CD14-positive monocyte (primary cell): ENCODE results near the gene OR13C8. TPM values are rescaled to one million over a fixed set of nuclear protein-coding genes. Genes with fewer than 3 reads are reported as not detected.

ENCODE experiments used
- DNase-seq, 3 donors: peaks; one replicate each; pipeline ENCODE4 v3.0.0-alpha.2; 2011 to 2022
- H2AFZ ChIP-seq: 2 replicates; pipeline ENCODE4 v1.6.0; 2012; ENCODE audit warnings: mild to moderate bottlenecking, low read depth, low read length, inconsistent platforms; ENCODE audit not compliant: insufficient read depth, poor library complexity, severe bottlenecking
- H3K27ac ChIP-seq, 2 donors: 1 replicate in 1 of 2; 2 replicates in 1 of 2; pipeline ENCODE4 v1.5.1; 2012 to 2013; ENCODE audit warnings: low read length in 2 of 2, control low read depth in 1 of 2, inconsistent platforms in 1 of 2, low read depth in 1 of 2, mild to moderate bottlenecking in 1 of 2
- H3K27me3 ChIP-seq, 2 donors: one replicate each; pipeline versions ENCODE4 v1.6.0 to v1.6.1; 2011 to 2013; ENCODE audit warnings: low read length in 2 of 2; ENCODE audit not compliant: control insufficient read depth in 2 of 2, insufficient read depth in 2 of 2
- H3K36me3 ChIP-seq, 2 donors: replicated peaks in 1 of 2; 1 replicate in 1 of 2; 2 replicates in 1 of 2; pipeline versions ENCODE4 v1.5.1 to v1.6.1; 2012 to 2013; ENCODE audit warnings: low read length in 2 of 2, control low read depth in 1 of 2, inconsistent platforms in 1 of 2, mild to moderate bottlenecking in 1 of 2; ENCODE audit not compliant: insufficient read depth in 2 of 2, control insufficient read depth in 1 of 2
- H3K4me1 ChIP-seq, 2 donors: 1 replicate in 1 of 2; 2 replicates in 1 of 2; pipeline versions ENCODE4 v1.5.1 to v1.6.1; 2012 to 2013; ENCODE audit warnings: low read length in 2 of 2, control low read depth in 1 of 2, inconsistent platforms in 1 of 2, mild to moderate bottlenecking in 1 of 2, moderate library complexity in 1 of 2; ENCODE audit not compliant: insufficient read depth in 2 of 2, control insufficient read depth in 1 of 2
- H3K4me2 ChIP-seq: replicated peaks from 2 replicates; pipeline ENCODE3; 2012; ENCODE audit warnings: low read length, moderate library complexity, mild to moderate bottlenecking; ENCODE audit not compliant: poor library complexity, severe bottlenecking; ENCODE audit errors: extremely low read depth
- H3K4me3 ChIP-seq, 3 experiments: fragments of 200-600 bp in 1 of 3; sonication (generic) in 1 of 3; replicated peaks in 1 of 3; 1 replicate in 2 of 3; 2 replicates in 1 of 3; pipeline ENCODE4 v1.5.1; 2011 to 2013; ENCODE audit warnings: low read length in 3 of 3, mild to moderate bottlenecking in 3 of 3, control low read depth in 2 of 3, low read depth in 2 of 3, inconsistent platforms in 1 of 3, moderate library complexity in 1 of 3
- H3K79me2 ChIP-seq: 2 replicates; pipeline ENCODE4 v1.6.0; 2012; ENCODE audit warnings: mild to moderate bottlenecking, control low read depth, inconsistent platforms, low read length, moderate library complexity; ENCODE audit not compliant: insufficient read depth
- H3K9ac ChIP-seq: 2 replicates; pipeline ENCODE4 v1.6.0; 2017; ENCODE audit warnings: low read length, mild to moderate bottlenecking; ENCODE audit not compliant: insufficient read depth, poor library complexity, severe bottlenecking
- H3K9me3 ChIP-seq, 2 donors: replicated peaks in 1 of 2; 1 replicate in 1 of 2; 2 replicates in 1 of 2; pipeline versions ENCODE4 v1.5.1 to v1.6.1; 2012 to 2013; ENCODE audit warnings: low read length in 2 of 2, control low read depth in 1 of 2; ENCODE audit not compliant: control insufficient read depth in 1 of 2, insufficient read depth in 1 of 2
- H4K20me1 ChIP-seq: 2 replicates; pipeline ENCODE4 v1.6.0; 2012; ENCODE audit warnings: mild to moderate bottlenecking, low read length, control low read depth, moderate library complexity; ENCODE audit not compliant: insufficient read depth
- H3K27ac Mint-ChIP-seq, 7 donors: one replicate each; pipeline ENCODE4 v1.8.0; 2020; ENCODE audit warnings: mild to moderate bottlenecking in 7 of 7, mixed read lengths in 7 of 7, moderate library complexity in 6 of 7, inconsistent platforms in 2 of 7
- H3K27me3 Mint-ChIP-seq, 3 donors: one replicate each; pipeline ENCODE4 v1.8.0; 2021 to 2022; ENCODE audit warnings: low read depth in 3 of 3, mild to moderate bottlenecking in 3 of 3, mixed read lengths in 3 of 3, moderate library complexity in 3 of 3, inconsistent platforms in 1 of 3
- H3K36me3 Mint-ChIP-seq, 2 donors: one replicate each; pipeline ENCODE4 v1.8.0; 2020; ENCODE audit warnings: mixed read lengths in 2 of 2, inconsistent platforms in 1 of 2, mild to moderate bottlenecking in 1 of 2
- H3K4me1 Mint-ChIP-seq: one replicate; pipeline ENCODE4 v1.8.0; 2020; ENCODE audit warnings: mild to moderate bottlenecking, mixed read lengths
- H3K4me3 Mint-ChIP-seq, 2 donors: one replicate each; pipeline ENCODE4 v1.8.0; 2020; ENCODE audit warnings: mild to moderate bottlenecking in 2 of 2, mixed read lengths in 2 of 2, moderate library complexity in 1 of 2
- H3K9me3 Mint-ChIP-seq, 7 donors: one replicate each; pipeline ENCODE4 v1.8.0; 2020 to 2022; ENCODE audit warnings: mixed read lengths in 7 of 7, mild to moderate bottlenecking in 6 of 7, moderate library complexity in 6 of 7, inconsistent platforms in 2 of 7
- WGBS: methylation state at CpG from one replicate; pipeline ENCODE4 v1.1.5; 2013; ENCODE audit warnings: missing lambda C conversion rate; ENCODE audit not compliant: insufficient coverage; 5-methylcytosine and 5-hydroxymethylcytosine counted together
- intact Hi-C, 2 donors: fragments of 100-400 bp; cut with micrococcal nuclease; formaldehyde crosslinking; loops; one replicate each; pipeline versions ENCODE4 v1.15.0 to v1.15.1; 2023
- polyA plus RNA-seq, 3 donors: library from polyadenylated mRNA; depleted of rRNA in 1 of 3; unstranded in 2 of 3; stranded (reverse) in 1 of 3; fragments of 300-500 nt in 2 of 3; fragments of >200 nt in 1 of 3; fragmentation: Illumina TruSeq in 2 of 3; gene quantifications; 1 replicate in 2 of 3; 2 replicates in 1 of 3; pipeline ENCODE4 v1.2.3, GENCODE V29; 2012 to 2021
- TF ChIP-seq, protein P1 (sequence below): fragments of 200-600 bp; IDR thresholded peaks from one replicate; pipeline ENCODE4 v1.8.0; 2022; ENCODE audit warnings: antibody characterized with exemption, mild to moderate bottlenecking

Gene OR13C8
- polyA plus RNA-seq, 3 donors = not detected

DNA sequence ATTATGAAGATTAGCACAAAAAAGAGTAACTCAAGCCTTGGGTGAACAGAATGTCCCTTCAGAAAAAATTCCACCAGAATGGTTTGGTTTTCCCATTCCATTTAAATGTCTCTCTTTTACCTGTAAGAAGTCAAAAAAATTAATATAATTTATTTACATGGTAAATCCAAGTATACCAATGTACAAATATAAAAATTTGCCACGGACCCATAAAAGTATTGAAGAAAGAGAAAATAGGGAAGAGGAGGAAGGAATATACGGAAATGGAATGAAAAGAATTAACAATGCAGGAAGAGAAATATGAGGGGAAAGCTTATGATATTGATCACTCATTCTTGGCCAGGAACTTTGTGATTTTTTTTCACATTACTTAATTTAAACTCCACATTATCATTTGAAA, 49.1 kb downstream of the OR13C8 start, which contains the start of gene OR13C9:
OR13C9 (minus strand) TSS at position 101 of the 400 bp plus-strand sequence; CDS start at position 101, 0 bp downstream.
- no peak within 1 kb of the TSS for H3K9ac ChIP-seq
- H3K36me3 Mint-ChIP-seq = no peaks in the 10 kb centered on the region
- H3K9me3 Mint-ChIP-seq = peaks cover 0 to 3% (median 0%) of the 10 kb centered on the region in 7 donors
- peaks cover 0 to 2% (median 0%) of the 10 kb centered on the region in 3 donors for H3K27me3 Mint-ChIP-seq
- no peak within 1 kb of the TSS for H3K4me3 Mint-ChIP-seq
- no peak within 1 kb of the TSS for H3K4me2 ChIP-seq
- no peaks in the 10 kb centered on the region for H3K36me3 ChIP-seq
- no peaks in the 10 kb centered on the region for H3K9me3 ChIP-seq
- H3K27me3 ChIP-seq = no peaks in the 10 kb centered on the region
- no peak for DNase-seq
- no CpG with 5 or more reads among the region's 2 CpGs for WGBS
- no peak within 1 kb of the TSS for H2AFZ ChIP-seq
- TF ChIP-seq, protein P1, sequence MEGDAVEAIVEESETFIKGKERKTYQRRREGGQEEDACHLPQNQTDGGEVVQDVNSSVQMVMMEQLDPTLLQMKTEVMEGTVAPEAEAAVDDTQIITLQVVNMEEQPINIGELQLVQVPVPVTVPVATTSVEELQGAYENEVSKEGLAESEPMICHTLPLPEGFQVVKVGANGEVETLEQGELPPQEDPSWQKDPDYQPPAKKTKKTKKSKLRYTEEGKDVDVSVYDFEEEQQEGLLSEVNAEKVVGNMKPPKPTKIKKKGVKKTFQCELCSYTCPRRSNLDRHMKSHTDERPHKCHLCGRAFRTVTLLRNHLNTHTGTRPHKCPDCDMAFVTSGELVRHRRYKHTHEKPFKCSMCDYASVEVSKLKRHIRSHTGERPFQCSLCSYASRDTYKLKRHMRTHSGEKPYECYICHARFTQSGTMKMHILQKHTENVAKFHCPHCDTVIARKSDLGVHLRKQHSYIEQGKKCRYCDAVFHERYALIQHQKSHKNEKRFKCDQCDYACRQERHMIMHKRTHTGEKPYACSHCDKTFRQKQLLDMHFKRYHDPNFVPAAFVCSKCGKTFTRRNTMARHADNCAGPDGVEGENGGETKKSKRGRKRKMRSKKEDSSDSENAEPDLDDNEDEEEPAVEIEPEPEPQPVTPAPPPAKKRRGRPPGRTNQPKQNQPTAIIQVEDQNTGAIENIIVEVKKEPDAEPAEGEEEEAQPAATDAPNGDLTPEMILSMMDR = no peak
- no peaks in the 10 kb centered on the region for H3K4me1 ChIP-seq
- intact Hi-C loops = no loop called here
- H3K27ac ChIP-seq = no peak within 1 kb of the TSS
- H3K4me1 Mint-ChIP-seq = no peaks in the 10 kb centered on the region
- H3K79me2 ChIP-seq = no peaks in the 10 kb centered on the region
- H3K27ac Mint-ChIP-seq = no peak within 1 kb of the TSS
- H4K20me1 ChIP-seq = no peaks in the 10 kb centered on the region
- no peak within 1 kb of the TSS for H3K4me3 ChIP-seq

Other genes with a start within 250 kb of the OR13C8 start
- not detected for gene OR13F1, start 64.9 kb upstream of the OR13C8 start, polyA plus RNA-seq
- gene OR13C4, start 42.0 kb upstream of the OR13C8 start, polyA plus RNA-seq = not detected
- not detected for gene OR13C3, start 32.3 kb upstream of the OR13C8 start, polyA plus RNA-seq
- not detected for gene OR13C5, start 30.2 kb downstream of the OR13C8 start, polyA plus RNA-seq
- not detected for gene OR13C2, start 36.5 kb downstream of the OR13C8 start, polyA plus RNA-seq
- not detected for gene OR13C9, start 49.0 kb downstream of the OR13C8 start, polyA plus RNA-seq
- not detected for gene OR13D1, start 125.3 kb downstream of the OR13C8 start, polyA plus RNA-seq
- 100 to 1,000 TPM in 1 of 3 donors, 10 to 100 TPM in 2; 26.9 to 103 (median 97.8) TPM for gene NIPSNAP3A, start 178.5 kb downstream of the OR13C8 start, polyA plus RNA-seq
- 1 to 10 TPM in 1 of 3 donors, under 1 TPM in 2; 0.61 to 1.1 (median 0.72) TPM for gene NIPSNAP3B, start 195.0 kb downstream of the OR13C8 start, polyA plus RNA-seq